Measurements from ENCODE around the gene PYGM.
"Not testable (repeated sequence)": the region's sequence is repeated elsewhere in the genome, so short reads cannot be mapped to it uniquely, and the experiment has no call there.

Gene PYGM

DNA sequence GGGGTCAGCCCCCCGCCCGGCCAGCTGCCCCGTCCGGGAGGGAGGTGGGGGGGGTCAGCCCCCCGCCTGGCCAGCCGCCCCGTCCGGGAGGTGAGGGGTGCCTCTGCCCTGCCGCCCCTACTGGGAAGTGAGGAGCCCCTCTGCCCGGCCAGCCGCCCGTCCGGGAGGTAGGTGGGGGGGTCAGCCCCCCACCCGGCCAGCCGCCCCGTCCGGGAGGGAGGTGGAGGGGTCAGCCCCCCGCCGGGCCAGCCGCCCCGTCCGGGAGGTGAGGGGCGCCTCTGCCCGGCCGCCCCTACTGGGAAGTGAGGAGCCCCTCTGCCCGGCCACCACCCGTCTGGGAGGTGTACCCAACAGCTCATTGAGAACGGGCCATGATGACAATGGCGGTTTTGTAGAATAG is 57.8 kb downstream of the PYGM start:
- not testable (repeated sequence) for H3K27ac ChIP-seq

DNA sequence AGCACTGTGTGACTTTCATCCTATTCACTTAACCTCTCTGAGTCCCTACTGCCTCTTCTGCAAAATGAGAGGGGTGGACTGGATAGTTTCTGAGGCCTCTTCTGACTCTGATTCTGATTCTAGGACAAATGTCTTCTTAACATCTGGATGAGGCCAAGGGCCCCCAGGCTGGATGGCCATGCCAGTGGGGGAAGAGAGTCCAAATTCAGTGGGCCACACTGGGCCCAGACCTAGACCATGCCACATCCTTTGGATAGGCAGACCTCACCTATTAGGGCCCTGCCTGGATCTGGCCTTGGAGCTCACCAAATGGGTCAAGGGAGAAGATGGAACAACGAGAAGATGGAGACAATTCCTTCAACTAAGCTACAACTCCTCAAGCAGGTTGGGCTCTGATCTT is 61.3 kb downstream of the PYGM start:
- no peak overlapping the region for H3K27ac ChIP-seq
- no peak for DNase-seq (ENCODE audit: low read depth, low spot score)

More for the DNA sequence above, 57.8 kb downstream of the PYGM start:
- not testable (repeated sequence) for DNase-seq (ENCODE audit: low read depth, low spot score)

DNA sequence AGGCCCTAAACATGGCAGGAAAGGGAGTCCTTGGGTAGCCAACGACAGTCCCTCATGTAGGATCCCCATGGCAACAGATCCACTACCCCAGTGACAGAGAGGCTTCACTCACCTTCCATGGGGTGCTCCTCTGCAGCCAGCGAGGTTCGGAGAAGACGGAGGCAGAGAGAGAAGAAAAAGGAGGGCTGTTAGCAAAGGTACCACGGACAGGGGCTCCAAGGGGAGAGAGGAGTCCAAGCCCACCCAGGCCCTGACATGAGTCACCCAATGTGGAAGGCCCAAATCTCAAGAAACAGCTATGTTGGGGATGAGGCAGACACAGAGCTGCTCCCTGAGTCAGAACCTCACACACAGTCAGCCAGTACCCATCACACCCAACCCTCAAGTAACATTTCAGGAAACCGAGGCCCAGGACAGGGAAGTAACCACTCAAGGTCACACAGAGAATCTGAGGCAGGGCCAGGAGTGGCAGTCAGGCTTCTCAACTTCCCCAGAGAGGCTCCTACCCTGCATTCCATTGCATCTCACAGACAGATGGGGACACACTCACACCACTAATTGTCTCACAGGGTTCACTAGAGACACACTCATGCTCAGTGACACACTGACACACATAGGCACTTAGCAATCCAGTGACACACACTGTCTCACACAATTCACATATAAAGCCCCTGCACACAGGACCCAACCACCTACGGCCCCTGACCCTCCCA is 62.0 kb downstream of the PYGM start:
- no peak overlapping the region for H3K27ac ChIP-seq
- DNase-seq (ENCODE audit: low read depth, low spot score) = no peak

Data from epithelial cell of prostate (primary cell).